B cell (primary cell): ENCODE data around the gene PHLPP1.

Experiments used
- EZH2 ChIP-seq: IDR thresholded peaks from 2 replicates; pipeline ENCODE4 v1.6.1; 2012; ENCODE audit warnings: borderline replicate concordance, low read depth, mild to moderate bottlenecking, moderate library complexity, low read length; ENCODE audit not compliant: insufficient read depth, poor library complexity, severe bottlenecking
- TF ChIP-seq, protein P1 (sequence below): fragments of 200-600 bp; IDR thresholded peaks from one replicate; pipeline ENCODE4 v1.8.0; 2022; ENCODE audit warnings: antibody characterized with exemption, mild to moderate bottlenecking

DNA sequence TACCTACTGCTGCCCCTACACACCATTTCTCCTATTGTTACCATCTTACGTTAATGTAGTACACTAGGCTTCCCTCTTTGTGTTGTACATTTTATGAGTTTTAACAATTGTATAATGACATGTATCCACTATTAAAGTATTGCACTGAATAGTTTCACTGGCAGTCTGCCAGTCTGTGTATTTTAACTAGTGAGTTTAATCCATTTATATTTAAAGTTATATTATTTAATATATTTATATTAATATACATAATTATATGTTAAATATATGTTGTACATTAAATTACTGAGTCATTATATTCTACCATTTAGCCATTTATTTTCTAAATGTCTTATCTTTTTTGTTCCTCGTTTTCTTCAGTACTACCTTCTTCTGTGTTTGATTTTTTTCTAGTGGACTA is 44.8 kb upstream of the PHLPP1 start:
- TF ChIP-seq, protein P1, sequence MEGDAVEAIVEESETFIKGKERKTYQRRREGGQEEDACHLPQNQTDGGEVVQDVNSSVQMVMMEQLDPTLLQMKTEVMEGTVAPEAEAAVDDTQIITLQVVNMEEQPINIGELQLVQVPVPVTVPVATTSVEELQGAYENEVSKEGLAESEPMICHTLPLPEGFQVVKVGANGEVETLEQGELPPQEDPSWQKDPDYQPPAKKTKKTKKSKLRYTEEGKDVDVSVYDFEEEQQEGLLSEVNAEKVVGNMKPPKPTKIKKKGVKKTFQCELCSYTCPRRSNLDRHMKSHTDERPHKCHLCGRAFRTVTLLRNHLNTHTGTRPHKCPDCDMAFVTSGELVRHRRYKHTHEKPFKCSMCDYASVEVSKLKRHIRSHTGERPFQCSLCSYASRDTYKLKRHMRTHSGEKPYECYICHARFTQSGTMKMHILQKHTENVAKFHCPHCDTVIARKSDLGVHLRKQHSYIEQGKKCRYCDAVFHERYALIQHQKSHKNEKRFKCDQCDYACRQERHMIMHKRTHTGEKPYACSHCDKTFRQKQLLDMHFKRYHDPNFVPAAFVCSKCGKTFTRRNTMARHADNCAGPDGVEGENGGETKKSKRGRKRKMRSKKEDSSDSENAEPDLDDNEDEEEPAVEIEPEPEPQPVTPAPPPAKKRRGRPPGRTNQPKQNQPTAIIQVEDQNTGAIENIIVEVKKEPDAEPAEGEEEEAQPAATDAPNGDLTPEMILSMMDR = no peak
- no peak for TF ChIP-seq EZH2
